Transverse colon (tissue), 4 donors: ENCODE measurements around the gene RABGAP1. TPM values are rescaled to one million over a fixed set of nuclear protein-coding genes. Genes with fewer than 3 reads are reported as not detected.

Source experiments
- DNase-seq: peaks from one replicate; pipeline ENCODE4 v3.0.0-alpha.2; 2019
- H3K27ac ChIP-seq, 4 donors: fragments of 200-600 bp; sonication (generic); 2 replicates each; pipeline ENCODE4 v1.5.1; 2016 to 2018; ENCODE audit warnings: inconsistent platforms in 4 of 4
- H3K27me3 ChIP-seq: fragments of 200-600 bp; sonication (generic); 2 replicates; pipeline ENCODE4 v1.5.1; 2017; ENCODE audit warnings: inconsistent platforms
- H3K36me3 ChIP-seq, 4 donors: fragments of 200-600 bp; sonication (generic); 2 replicates each; pipeline ENCODE4 v1.5.1; 2017 to 2019; ENCODE audit warnings: inconsistent platforms in 4 of 4
- H3K4me1 ChIP-seq, 4 donors: fragments of 200-600 bp; sonication (generic); 2 replicates each; pipeline ENCODE4 v1.5.1; 2017 to 2020; ENCODE audit warnings: inconsistent platforms in 4 of 4
- H3K4me3 ChIP-seq, 4 donors: fragments of 200-600 bp; sonication (generic); 1 replicate in 1 of 4; 2 replicates in 3 of 4; pipeline versions ENCODE4 v1.5.1 to v1.6.1; 2017 to 2019; ENCODE audit warnings: inconsistent platforms in 4 of 4
- H3K9me3 ChIP-seq, 2 donors: fragments of 200-600 bp; sonication (generic); 2 replicates each; pipeline ENCODE4 v1.5.1; 2017 to 2019; ENCODE audit warnings: inconsistent platforms in 2 of 2
- EP300 ChIP-seq: sonication (generic); formaldehyde crosslinking; IDR thresholded peaks from one replicate; pipeline ENCODE4 v1.6.1; 2017; ENCODE audit warnings: antibody characterized with exemption, low read depth
- POLR2A ChIP-seq: fragments of 450-650 bp; IDR thresholded peaks from one replicate; pipeline ENCODE4 v1.6.1; 2016; ENCODE audit warnings: antibody characterized with exemption, mild to moderate bottlenecking, moderate library complexity
- POLR2AphosphoS5 ChIP-seq, 3 donors: sonication (generic); formaldehyde crosslinking; IDR thresholded peaks; one replicate each; pipeline ENCODE4 v1.6.1; 2016; ENCODE audit warnings: antibody characterized with exemption in 3 of 3
- WGBS, 2 donors: methylation state at CpG; one replicate each; pipeline ENCODE4 v1.1.5; 2018; ENCODE audit warnings: low coverage in 1 of 2; 5-methylcytosine and 5-hydroxymethylcytosine counted together
- in situ Hi-C, 4 donors: fragments of 200-750 bp; cut with MboI; loops; one replicate each; pipeline versions ENCODE4 v1.15.0 to v1.15.1; 2017; ENCODE audit warnings: low sequenced_read_pairs in 3 of 4, low pct_ligation_motif_present in 1 of 4, low pct_unique_long_range_greater_than_20kb in 1 of 4
- intact Hi-C: fragments of 100-400 bp; cut with DNase I; formaldehyde crosslinking; loops from one replicate; pipeline ENCODE4 v1.15.1; 2023; ENCODE audit warnings: low total_unique reads
- total RNA-seq, 4 donors: library from RNA; depleted of rRNA; stranded (reverse); fragments of >200 nt; gene quantifications; one replicate each; pipeline ENCODE4 v1.1.0, GENCODE V29; 2016
- TF ChIP-seq, protein P1 (sequence below), 5 experiments: fragments of 200-600 bp in 3 of 5; fragments of 450-650 bp in 2 of 5; sonication (generic) in 3 of 5; IDR thresholded peaks; 1 replicate in 2 of 5; 2 replicates in 3 of 5; pipeline ENCODE4 v1.5.1; 2016 to 2017; ENCODE audit warnings: antibody characterized with exemption in 5 of 5, inconsistent platforms in 3 of 5, mild to moderate bottlenecking in 2 of 5, moderate library complexity in 1 of 5

The RABGAP1 gene
- total RNA-seq, 4 donors from 2014 or later, result 56.1 to 114 (median 88.9) TPM

DNA sequence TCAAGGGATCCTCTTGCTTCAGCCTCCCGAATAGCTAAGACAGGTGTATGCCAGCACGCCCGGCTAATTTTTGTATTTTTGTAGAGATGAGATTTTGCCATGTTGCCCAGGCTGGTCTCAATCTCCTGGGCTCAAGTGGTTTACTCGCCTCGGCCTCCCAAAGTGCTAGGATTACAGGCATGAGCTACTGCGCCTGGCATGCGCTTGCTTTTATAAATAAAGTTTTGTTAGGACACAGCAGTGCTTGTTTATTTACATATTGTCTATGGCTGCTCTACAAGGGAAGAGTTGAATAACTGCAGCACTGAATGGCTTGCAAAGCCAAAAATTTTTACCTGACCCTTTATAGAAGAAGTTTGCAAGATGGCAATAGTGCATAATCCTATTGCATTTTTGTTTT, 120.4 kb downstream of the RABGAP1 start:
- H3K27ac ChIP-seq, result no peak overlapping the region
- H3K27me3 ChIP-seq, result no peaks in the 10 kb centered on the region
- no peak for DNase-seq
- H3K4me1 ChIP-seq, result peaks cover 0 to 5% (median 2%) of the 10 kb centered on the region in 4 donors
- WGBS, 2 donors, result 84 to 100% methylated on average over 1 to 7 of the region's 7 CpGs
- peaks cover 0 to 12% (median 2%) of the 10 kb centered on the region in 4 donors for H3K36me3 ChIP-seq
- no peak overlapping the region for H3K4me3 ChIP-seq
- H3K9me3 ChIP-seq, result no peaks in the 10 kb centered on the region
- no peak for TF ChIP-seq EP300
- TF ChIP-seq, protein P1, sequence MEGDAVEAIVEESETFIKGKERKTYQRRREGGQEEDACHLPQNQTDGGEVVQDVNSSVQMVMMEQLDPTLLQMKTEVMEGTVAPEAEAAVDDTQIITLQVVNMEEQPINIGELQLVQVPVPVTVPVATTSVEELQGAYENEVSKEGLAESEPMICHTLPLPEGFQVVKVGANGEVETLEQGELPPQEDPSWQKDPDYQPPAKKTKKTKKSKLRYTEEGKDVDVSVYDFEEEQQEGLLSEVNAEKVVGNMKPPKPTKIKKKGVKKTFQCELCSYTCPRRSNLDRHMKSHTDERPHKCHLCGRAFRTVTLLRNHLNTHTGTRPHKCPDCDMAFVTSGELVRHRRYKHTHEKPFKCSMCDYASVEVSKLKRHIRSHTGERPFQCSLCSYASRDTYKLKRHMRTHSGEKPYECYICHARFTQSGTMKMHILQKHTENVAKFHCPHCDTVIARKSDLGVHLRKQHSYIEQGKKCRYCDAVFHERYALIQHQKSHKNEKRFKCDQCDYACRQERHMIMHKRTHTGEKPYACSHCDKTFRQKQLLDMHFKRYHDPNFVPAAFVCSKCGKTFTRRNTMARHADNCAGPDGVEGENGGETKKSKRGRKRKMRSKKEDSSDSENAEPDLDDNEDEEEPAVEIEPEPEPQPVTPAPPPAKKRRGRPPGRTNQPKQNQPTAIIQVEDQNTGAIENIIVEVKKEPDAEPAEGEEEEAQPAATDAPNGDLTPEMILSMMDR (IDR thresholded peaks at IDR 0.05), result no peak
- in situ Hi-C loops (no loop called here), intact Hi-C loops (no loop called here)

DNA sequence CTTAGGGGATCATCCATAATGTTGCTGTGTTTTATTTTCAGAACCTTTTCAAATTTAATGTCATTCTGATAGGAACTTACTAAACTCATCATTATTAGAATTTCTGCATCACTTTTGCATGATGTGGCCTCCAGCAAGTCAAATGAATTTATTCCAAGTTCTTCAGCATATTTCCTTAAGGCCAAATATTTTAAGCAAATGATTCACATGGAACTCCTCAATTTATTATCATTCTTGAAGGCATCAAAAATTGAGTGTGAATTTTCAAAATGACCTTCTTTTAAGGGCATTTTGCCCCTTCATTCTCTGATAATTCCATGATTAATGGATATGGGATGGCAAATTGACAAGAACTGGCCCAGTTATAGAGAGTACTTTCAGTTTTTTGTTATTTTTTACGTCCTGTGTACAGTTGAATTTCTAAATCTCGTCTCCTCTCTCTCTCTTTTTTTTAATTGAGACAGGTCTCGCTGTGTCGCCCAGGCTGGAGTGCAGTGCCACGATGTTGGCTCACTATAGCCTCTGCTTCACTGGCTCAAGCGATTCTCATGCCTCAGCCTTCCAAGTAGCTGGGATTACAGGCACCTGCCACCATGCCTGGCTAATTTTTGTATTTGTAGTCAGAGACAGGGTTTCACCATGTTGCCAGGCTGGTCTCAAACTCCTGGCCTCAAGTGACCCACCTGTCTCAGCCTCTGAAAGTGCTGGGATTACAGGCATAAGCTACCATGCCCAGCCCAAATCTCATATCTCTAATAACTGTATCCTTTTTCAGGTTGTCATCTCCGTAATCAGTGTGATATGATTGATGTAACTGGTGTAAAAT, 121.7 kb downstream of the RABGAP1 start:
- Histone ChIP-seq H3K4me1 (peaks cover 0 to 5% (median 2%) of the 10 kb centered on the region in 4 donors), H3K27me3 (no peaks in the 10 kb centered on the region), H3K27ac (peak overlapping the region; percentile 1 to 23 (median 8)), H3K4me3 (no peak overlapping the region), H3K9me3 (no peaks in the 10 kb centered on the region), H3K36me3 (peaks cover 0 to 24% (median 9%) of the 10 kb centered on the region in 4 donors)
- intact Hi-C loops (no loop called here), in situ Hi-C loops (no loop called here)
- no peak for DNase-seq
- 76 to 89% methylated on average over 5 to 7 of the region's 7 CpGs for WGBS, 2 donors
- TF ChIP-seq, protein P1 (IDR thresholded peaks at IDR 0.05), result no peak
- TF ChIP-seq POLR2A, result no peak
- TF ChIP-seq POLR2AphosphoS5 (IDR thresholded peaks at IDR 0.05), result no peak
- TF ChIP-seq EP300, result no peak

DNA sequence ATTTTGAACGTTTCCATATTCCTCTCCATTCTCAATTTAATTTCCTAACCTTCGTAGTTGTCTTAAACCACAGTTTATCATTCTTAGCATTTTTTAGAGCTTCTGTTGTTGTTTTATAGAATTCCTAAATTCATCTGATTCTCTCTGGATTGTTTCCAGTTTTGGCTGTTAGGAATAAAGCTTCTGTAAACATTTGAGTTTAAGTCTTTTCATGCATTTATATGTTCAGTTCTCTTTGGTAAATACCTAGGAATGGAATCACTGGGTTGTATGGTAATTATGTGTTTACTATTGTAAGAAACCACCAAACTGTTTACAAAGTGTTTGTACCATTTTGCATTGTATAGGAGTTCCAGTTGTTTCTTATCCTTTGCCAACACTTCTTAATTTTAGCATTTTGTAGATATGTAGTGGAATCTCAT, 122.4 kb downstream of the RABGAP1 start:
- Histone ChIP-seq H3K36me3 (peaks cover 0 to 24% (median 11%) of the 10 kb centered on the region in 4 donors), H3K9me3 (no peaks in the 10 kb centered on the region), H3K4me3 (no peak overlapping the region), H3K27ac (peak overlapping the region; percentile 1 to 23 (median 8)), H3K4me1 (peaks cover 0 to 5% (median 2%) of the 10 kb centered on the region in 4 donors), H3K27me3 (no peaks in the 10 kb centered on the region)
- in situ Hi-C loops (no loop called here), intact Hi-C loops (no loop called here)
- TF ChIP-seq, protein P1 (IDR thresholded peaks at IDR 0.05), result no peak
- TF ChIP-seq EP300 (no peak), POLR2AphosphoS5 (IDR thresholded peaks at IDR 0.05) (no peak), POLR2A (no peak)
- 67 to 69% methylated on average over 2 of the region's 2 CpGs for WGBS, 2 donors
- no peak for DNase-seq

DNA sequence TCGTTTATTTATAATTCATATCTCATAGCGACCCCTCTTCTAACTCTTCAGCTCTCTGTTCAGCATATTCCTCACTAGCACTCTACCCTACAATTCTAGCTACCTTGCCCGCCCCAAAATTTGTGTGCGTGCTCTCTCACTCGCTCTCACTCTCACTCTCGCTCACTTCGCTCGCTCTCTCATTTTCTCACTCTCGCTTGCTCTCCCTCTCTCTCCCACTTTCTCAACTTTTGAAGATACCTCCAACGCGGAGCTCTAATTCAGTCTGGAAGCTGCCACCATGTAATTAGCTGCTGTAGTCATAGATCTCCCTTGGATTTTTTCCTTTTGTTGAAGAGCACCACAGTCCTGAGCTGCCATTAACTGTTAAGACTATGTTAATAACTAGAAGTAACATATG, 123.1 kb downstream of the RABGAP1 start:
- Histone ChIP-seq H3K27me3 (no peaks in the 10 kb centered on the region), H3K36me3 (peaks cover 0 to 24% (median 11%) of the 10 kb centered on the region in 4 donors), H3K27ac (no peak overlapping the region), H3K9me3 (no peaks in the 10 kb centered on the region), H3K4me3 (no peak overlapping the region), H3K4me1 (peaks cover 0 to 5% (median 2%) of the 10 kb centered on the region in 4 donors)
- in situ Hi-C loops, result no loop called here
- TF ChIP-seq EP300 (no peak), POLR2AphosphoS5 (IDR thresholded peaks at IDR 0.05) (no peak), POLR2A (no peak)
- TF ChIP-seq, protein P1 (IDR thresholded peaks at IDR 0.05), result no peak
- intact Hi-C loops, result no loop called here
- DNase-seq, result no peak
- 95 to 97% methylated on average over 11 of the region's 11 CpGs for WGBS, 2 donors
